ENCODE measurements around the gene ELFN1. TPM values are rescaled to one million over a fixed set of nuclear protein-coding genes. Genes with fewer than 3 reads are reported as not detected.
A peak's percentile ranks its signal among the peaks of the same experiment; 100 is the strongest.

Gene ELFN1
- total and polyA plus RNA-seq, 4 donors = 0.43 to 3.5 (median 3.4) TPM

GRCh38 chr7:1635401-1635800, 34.7 kb upstream of the ELFN1 start:
- Histone ChIP-seq H3K27me3 (ENCODE audit: control insufficient read depth in 4 of 4, insufficient read depth in 4 of 4, low read length in 3 of 4) (no peaks in the 10 kb centered on the region), H3K9ac (ENCODE audit: low read depth in 1 of 2, low read length in 2 of 2) (no peak overlapping the region), H3K4me1 (ENCODE audit: control insufficient read depth in 4 of 4, insufficient read depth in 4 of 4, low read length in 3 of 4) (no peaks in the 10 kb centered on the region), H3K4me3 (ENCODE audit: low read depth in 1 of 3, low read length in 3 of 3) (peak overlapping the region in 1 of 3 donors; percentile 7), H3K27ac (ENCODE audit: low read depth in 1 of 2, low read length in 2 of 2) (no peak overlapping the region), H3K9me3 (ENCODE audit: control insufficient read depth in 4 of 4, low read length in 3 of 4) (peaks cover 11 to 25% (median 19%) of the 10 kb centered on the region in 4 donors), H3K36me3 (ENCODE audit: control insufficient read depth in 4 of 4, insufficient read depth in 3 of 4, low read depth in 1 of 4, low read length in 3 of 4) (no peaks in the 10 kb centered on the region)
- DNase-seq (ENCODE audit: low spot score) = no peak
- TF ChIP-seq FOXA1 (IDR thresholded peaks at IDR 0.05) (no peak), ZBTB33 (IDR thresholded peaks at IDR 0.05) (no peak), NR2F2 (IDR thresholded peaks at IDR 0.05) (no peak), HNF4G (IDR thresholded peaks at IDR 0.05) (no peak), FOXA2 (IDR thresholded peaks at IDR 0.05) (no peak), SP1 (IDR thresholded peaks at IDR 0.05) (no peak), RAD21 (IDR thresholded peaks at IDR 0.05) (no peak), MAX (IDR thresholded peaks at IDR 0.05) (no peak), HNF4A (conservative IDR thresholded peaks at IDR 0.05) (no peak), JUND (IDR thresholded peaks at IDR 0.05) (no peak), GABPA (IDR thresholded peaks at IDR 0.05 in 1 of 2, conservative IDR thresholded peaks at IDR 0.05 in 1 of 2) (no peak), TAF1 (conservative IDR thresholded peaks at IDR 0.05) (no peak)
- TF ChIP-seq, protein P1, sequence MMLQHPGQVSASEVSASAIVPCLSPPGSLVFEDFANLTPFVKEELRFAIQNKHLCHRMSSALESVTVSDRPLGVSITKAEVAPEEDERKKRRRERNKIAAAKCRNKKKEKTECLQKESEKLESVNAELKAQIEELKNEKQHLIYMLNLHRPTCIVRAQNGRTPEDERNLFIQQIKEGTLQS (IDR thresholded peaks at IDR 0.05) = no peak
- TF ChIP-seq, protein P2, sequence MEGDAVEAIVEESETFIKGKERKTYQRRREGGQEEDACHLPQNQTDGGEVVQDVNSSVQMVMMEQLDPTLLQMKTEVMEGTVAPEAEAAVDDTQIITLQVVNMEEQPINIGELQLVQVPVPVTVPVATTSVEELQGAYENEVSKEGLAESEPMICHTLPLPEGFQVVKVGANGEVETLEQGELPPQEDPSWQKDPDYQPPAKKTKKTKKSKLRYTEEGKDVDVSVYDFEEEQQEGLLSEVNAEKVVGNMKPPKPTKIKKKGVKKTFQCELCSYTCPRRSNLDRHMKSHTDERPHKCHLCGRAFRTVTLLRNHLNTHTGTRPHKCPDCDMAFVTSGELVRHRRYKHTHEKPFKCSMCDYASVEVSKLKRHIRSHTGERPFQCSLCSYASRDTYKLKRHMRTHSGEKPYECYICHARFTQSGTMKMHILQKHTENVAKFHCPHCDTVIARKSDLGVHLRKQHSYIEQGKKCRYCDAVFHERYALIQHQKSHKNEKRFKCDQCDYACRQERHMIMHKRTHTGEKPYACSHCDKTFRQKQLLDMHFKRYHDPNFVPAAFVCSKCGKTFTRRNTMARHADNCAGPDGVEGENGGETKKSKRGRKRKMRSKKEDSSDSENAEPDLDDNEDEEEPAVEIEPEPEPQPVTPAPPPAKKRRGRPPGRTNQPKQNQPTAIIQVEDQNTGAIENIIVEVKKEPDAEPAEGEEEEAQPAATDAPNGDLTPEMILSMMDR (IDR thresholded peaks at IDR 0.05; ENCODE audit: low read depth, low read length, missing input control) = no peak
- 91% methylated on average over 1 of the region's 1 CpG for WGBS

GRCh38 chr7:1637155-1637554, 32.9 kb upstream of the ELFN1 start:
- Histone ChIP-seq H3K27me3 (ENCODE audit: control insufficient read depth in 4 of 4, insufficient read depth in 4 of 4, low read length in 3 of 4) (no peaks in the 10 kb centered on the region), H3K4me3 (ENCODE audit: low read depth in 1 of 3, low read length in 3 of 3) (no peak overlapping the region), H3K4me1 (ENCODE audit: control insufficient read depth in 4 of 4, insufficient read depth in 4 of 4, low read length in 3 of 4) (no peaks in the 10 kb centered on the region), H3K9ac (ENCODE audit: low read depth in 1 of 2, low read length in 2 of 2) (no peak overlapping the region), H3K27ac (ENCODE audit: low read depth in 1 of 2, low read length in 2 of 2) (no peak overlapping the region), H3K9me3 (ENCODE audit: control insufficient read depth in 4 of 4, low read length in 3 of 4) (peaks cover 11 to 25% (median 19%) of the 10 kb centered on the region in 4 donors), H3K36me3 (ENCODE audit: control insufficient read depth in 4 of 4, insufficient read depth in 3 of 4, low read depth in 1 of 4, low read length in 3 of 4) (no peaks in the 10 kb centered on the region)
- 95% methylated on average over 2 of the region's 2 CpGs for WGBS
- DNase-seq (ENCODE audit: low spot score) = no peak
- TF ChIP-seq GABPA (IDR thresholded peaks at IDR 0.05 in 1 of 2, conservative IDR thresholded peaks at IDR 0.05 in 1 of 2) = no peak
- TF ChIP-seq RAD21 (IDR thresholded peaks at IDR 0.05) = no peak
- no peak for TF ChIP-seq SP1 (IDR thresholded peaks at IDR 0.05)
- TF ChIP-seq, protein P1 (IDR thresholded peaks at IDR 0.05) = no peak
- no peak for TF ChIP-seq RXRA (IDR thresholded peaks at IDR 0.05)
- no peak for TF ChIP-seq EGR1 (IDR thresholded peaks at IDR 0.05; ENCODE audit: low read depth in 2 of 2)
- no peak for TF ChIP-seq FOXA1 (IDR thresholded peaks at IDR 0.05)
